HCT116 (cell line): ENCODE measurements around the gene NYAP1. TPM values are rescaled to one million over a fixed set of nuclear protein-coding genes. Genes with fewer than 3 reads are reported as not detected.
"Not testable (repeated sequence)": the region's sequence is repeated elsewhere in the genome, so short reads cannot be mapped to it uniquely, and the experiment has no call there.

Experiments used
- ATAC-seq: fragments of 200-7000 bp; cut with Tn5 transposase; 2 replicates; pipeline ENCODE4 v1.9.1; 2020; ENCODE audit warnings: mild to moderate bottlenecking, moderate library complexity
- BruUV-seq: library from RNA; stranded (reverse); fragments of 400-500 nt; replicated peaks from 2 replicates; lab custom pipeline; 2021; lab: Mats Ljungman, UMichigan
- CTCF ChIA-PET: fragments of 300-600 bp; sonication (Branson Sonifier 250); formaldehyde crosslinking; loops from one replicate; lab custom pipeline; 2021; ENCODE audit warnings: antibody characterized with exemption; lab: Charles Lee
- POLR2A ChIA-PET: fragments of 300-600, 350-600 bp; sonication (Branson Sonifier 250); formaldehyde crosslinking; loops from one replicate; lab custom pipeline; 2021; ENCODE audit warnings: antibody characterized with exemption; lab: Charles Lee
- RAD21 ChIA-PET, 2 experiments: fragments of 300-600 bp; sonication (Branson Sonifier 250); formaldehyde crosslinking; loops; one replicate each; lab custom pipeline; 2023; ENCODE audit warnings: low total read pairs in 2 of 2; ENCODE audit not compliant: uncharacterized antibody in 2 of 2, unreplicated experiment in 2 of 2, low non-redundant PET in 1 of 2; lab: Charles Lee
- DNase-seq: peaks from one replicate; pipeline ENCODE4 v3.0.0-alpha.2; 2010; ENCODE audit warnings: low read depth, low spot score
- H2AFZ ChIP-seq: fragments of 200-600 bp; shearing (Covaris generic), sonication (generic); 2 replicates; pipeline ENCODE4 v1.6.1; 2017; ENCODE audit warnings: low read depth, mixed run types, mixed read lengths, antibody characterized with exemption, low read length; ENCODE audit not compliant: poor library complexity, severe bottlenecking
- H3K27ac ChIP-seq: 2 replicates; pipeline ENCODE4 v1.5.1; 2012; ENCODE audit warnings: low read depth, low read length
- H3K27me3 ChIP-seq: fragments of 200-600 bp; sonication (generic); 2 replicates; pipeline ENCODE4 v1.6.1; 2016; ENCODE audit warnings: mixed run types, low read length, mixed read lengths; ENCODE audit not compliant: insufficient read depth
- H3K36me3 ChIP-seq, 2 experiments: fragments of 200-500 bp in 1 of 2; fragments of 200-600 bp in 1 of 2; sonication (Bioruptor generic) in 1 of 2; sonication (generic) in 1 of 2; 2 replicates each; pipeline versions ENCODE4 v1.5.1 to v1.6.1; 2014 to 2016; ENCODE audit warnings: low read length in 2 of 2, inconsistent platforms in 1 of 2, mixed read lengths in 1 of 2, mixed run types in 1 of 2; ENCODE audit not compliant: insufficient read depth in 2 of 2, control insufficient read depth in 1 of 2
- H3K4me1 ChIP-seq, 2 experiments: fragments of 200-600 bp in 1 of 2; sonication (generic) in 1 of 2; 2 replicates each; pipeline versions ENCODE4 v1.5.1 to v1.6.1; 2012 to 2017; ENCODE audit warnings: low read length in 2 of 2, inconsistent platforms in 1 of 2, mild to moderate bottlenecking in 1 of 2, mixed read lengths in 1 of 2, mixed run types in 1 of 2, moderate library complexity in 1 of 2; ENCODE audit not compliant: insufficient read depth in 2 of 2, control insufficient read depth in 1 of 2
- H3K4me2 ChIP-seq: fragments of 200-600 bp; sonication (generic); 2 replicates; pipeline ENCODE4 v1.6.1; 2017; ENCODE audit warnings: mixed run types, low read length, mixed read lengths
- H3K4me3 ChIP-seq, 2 experiments: fragments of 200-600 bp in 1 of 2; sonication (generic) in 1 of 2; replicated peaks in 1 of 2; 2 replicates each; pipeline ENCODE4 v1.5.1; 2011 to 2016; ENCODE audit warnings: low read length in 2 of 2, control low read depth in 1 of 2, low read depth in 1 of 2, mild to moderate bottlenecking in 1 of 2, mixed read lengths in 1 of 2, mixed run types in 1 of 2
- H3K79me2 ChIP-seq: fragments of 200-600 bp; sonication (generic); 2 replicates; pipeline ENCODE4 v1.6.1; 2017; ENCODE audit warnings: mild to moderate bottlenecking, mixed run types, low read length, moderate library complexity, mixed read lengths; ENCODE audit not compliant: insufficient read depth
- H3K9ac ChIP-seq: fragments of 200-600 bp; sonication (generic); 2 replicates; pipeline ENCODE4 v1.6.1; 2016; ENCODE audit warnings: low read length, mixed read lengths
- H3K9me2 ChIP-seq: fragments of 200-600 bp; sonication (generic), shearing (Covaris generic); 2 replicates; pipeline ENCODE4 v1.6.1; 2017; ENCODE audit warnings: mixed run types, mild to moderate bottlenecking, moderate library complexity; ENCODE audit not compliant: insufficient read depth
- H3K9me3 ChIP-seq, 2 experiments: fragments of 200-500 bp in 1 of 2; fragments of 200-600 bp in 1 of 2; sonication (Bioruptor generic) in 1 of 2; sonication (generic) in 1 of 2; 2 replicates each; pipeline ENCODE4 v1.6.1; 2014 to 2017; ENCODE audit warnings: low read length in 2 of 2, mixed read lengths in 2 of 2, inconsistent platforms in 1 of 2, low read depth in 1 of 2, mild to moderate bottlenecking in 1 of 2, mixed run types in 1 of 2, moderate library complexity in 1 of 2; ENCODE audit not compliant: control insufficient read depth in 1 of 2, insufficient read depth in 1 of 2
- H4K20me1 ChIP-seq: fragments of 200-600 bp; sonication (generic), shearing (Covaris generic); 2 replicates; pipeline ENCODE4 v1.6.1; 2017; ENCODE audit warnings: mixed run types, mild to moderate bottlenecking, moderate library complexity; ENCODE audit not compliant: insufficient read depth
- CEBPB ChIP-seq: IDR thresholded peaks from 2 replicates; pipeline ENCODE4 v1.6.1; 2012; ENCODE audit warnings: low read depth
- CTCF ChIP-seq, 3 experiments: fragments of 200-600 bp in 1 of 3; sonication (generic) in 1 of 3; IDR thresholded peaks in 2 of 3; conservative IDR thresholded peaks in 1 of 3; 2 replicates each; pipeline ENCODE4 v1.5.1; 2012 to 2017; ENCODE audit warnings: low read depth in 2 of 3, low read length in 2 of 3, antibody characterized with exemption in 1 of 3, borderline replicate concordance in 1 of 3, control low read depth in 1 of 3, mild to moderate bottlenecking in 1 of 3, mixed read lengths in 1 of 3, mixed run types in 1 of 3, moderate library complexity in 1 of 3; ENCODE audit not compliant: insufficient read depth in 1 of 3
- EGR1 ChIP-seq: IDR thresholded peaks from 2 replicates; pipeline ENCODE4 v1.6.1; 2012; ENCODE audit warnings: low read depth
- POLR2A ChIP-seq: IDR thresholded peaks from 2 replicates; pipeline ENCODE4 v1.7.0; 2011; ENCODE audit warnings: borderline replicate concordance; ENCODE audit not compliant: insufficient read depth, insufficient read length; ENCODE audit errors: extremely low read depth
- REST ChIP-seq: IDR thresholded peaks from 2 replicates; pipeline ENCODE4 v1.6.1; 2012; ENCODE audit warnings: low read depth
- SIN3A ChIP-seq: IDR thresholded peaks from 2 replicates; pipeline ENCODE4 v1.6.1; 2012; ENCODE audit warnings: low read depth
- ZFX ChIP-seq: fragments of 450-650 bp; IDR thresholded peaks from 2 replicates; pipeline ENCODE4 v1.6.1; 2017
- intact Hi-C: fragments of 100-400 bp; cut with micrococcal nuclease; formaldehyde crosslinking; loops from 2 replicates; pipeline ENCODE4 v1.10.0; 2022
- total RNA-seq: library from RNA; stranded (reverse); gene quantifications from one replicate; pipeline ENCODE4 v1.2.1, GENCODE V29; 2021; ENCODE audit not compliant: unreplicated experiment

The NYAP1 gene
- total RNA-seq, 1 experiment from 2014 or later: 6.7 TPM

GRCh38 chr7:100500743-100501142 is 17.0 kb downstream of the NYAP1 start:
- ATAC-seq, H3K9ac ChIP-seq, BruUV-seq, CTCF ChIA-PET, H3K27me3 ChIP-seq, H3K79me2 ChIP-seq, RAD21 ChIA-PET, H2AFZ ChIP-seq, POLR2A ChIA-PET, H4K20me1 ChIP-seq, DNase-seq, H3K9me3 ChIP-seq, intact Hi-C loops, H3K4me2 ChIP-seq, H3K27ac ChIP-seq, H3K36me3 ChIP-seq, H3K9me2 ChIP-seq, H3K4me3 ChIP-seq: not testable (repeated sequence)
- peaks cover 27 to 39% of the 10 kb centered on the region in 2 experiments for H3K4me1 ChIP-seq

- H4K20me1 ChIP-seq, H3K79me2 ChIP-seq, H3K27me3 ChIP-seq, intact Hi-C loops, CTCF ChIA-PET, RAD21 ChIA-PET, BruUV-seq, ATAC-seq, DNase-seq, H3K9me3 ChIP-seq, H3K36me3 ChIP-seq, H3K9me2 ChIP-seq: not testable (repeated sequence)
- Histone ChIP-seq H3K4me1 (peaks cover 29 to 56% of the 10 kb centered on the region in 2 experiments), H3K4me3 (peak overlapping the region in 1 of 2 experiments; percentile 60; a peak in 1 of 4 replicates), H3K27ac (peak overlapping the region; percentile 83), H2AFZ (peak overlapping the region; percentile 89), H3K4me2 (peak overlapping the region; percentile 94), H3K9ac (peak overlapping the region; percentile 65)
- POLR2A ChIA-PET: interaction anchor here (1.4 kb wide), 1 partner anchor 82 kb away, joined by 3 read pairs; the partner anchor contains the start of gene FBXO24
These were observed 20.3 kb downstream of the NYAP1 start for GRCh38 chr7:100504031-100504430.

GRCh38 chr7:100504887-100505611 is 21.3 kb downstream of the NYAP1 start:
- ChIA-PET POLR2A (no interaction called here), CTCF (no interaction called here), RAD21 (no interaction called here)
- Histone ChIP-seq H3K4me3 (no peak overlapping the region), H3K27ac (no peak overlapping the region), H3K9ac (no peak overlapping the region), H2AFZ (no peak overlapping the region), H3K4me1 (peaks cover 29 to 56% of the 10 kb centered on the region in 2 experiments), H3K79me2 (no peaks in the 10 kb centered on the region), H3K9me3 (no peaks in the 10 kb centered on the region), H3K4me2 (no peak overlapping the region), H3K36me3 (no peaks in the 10 kb centered on the region), H4K20me1 (no peaks in the 10 kb centered on the region), H3K27me3 (no peaks in the 10 kb centered on the region), H3K9me2 (no peaks in the 10 kb centered on the region)
- ATAC-seq (no peak), DNase-seq (no peak)
- BruUV-seq: no TSS peak
- intact Hi-C loops: no loop called here
- no peak for TF ChIP-seq CEBPB
- no peak for TF ChIP-seq ZFX
- no peak for TF ChIP-seq EGR1
- TF ChIP-seq REST: no peak
- TF ChIP-seq POLR2A: no peak
- TF ChIP-seq SIN3A: no peak
- no peak for TF ChIP-seq CTCF (IDR thresholded peaks at IDR 0.05 in 2 of 3, conservative IDR thresholded peaks at IDR 0.05 in 1 of 3; ENCODE audit: borderline replicate concordance in 1 of 3, insufficient read depth in 1 of 3, low read depth in 2 of 3, low read length in 2 of 3)
